ENCODE results near the gene WWOX. TPM values are rescaled to one million over a fixed set of nuclear protein-coding genes. Genes with fewer than 3 reads are reported as not detected.

WWOX gene
- total and polyA plus RNA-seq, 2 donors (not counting 3 experiments of a cell fraction or from before 2014, with no cell fraction given), result 6.2 to 12.5 TPM

GRCh38 chr16:78718141-78718540 is 618.7 kb downstream of the WWOX start:
- no TSS peak for BruUV-seq (replicated peaks)
- Histone ChIP-seq H4K20me1 (replicated peaks; ENCODE audit: control insufficient read depth, extremely low read depth, insufficient read depth, low read length) (no peaks in the 10 kb centered on the region), H3K4me1 (ENCODE audit: control insufficient read depth, extremely low read depth, insufficient read depth, low read length) (no peaks in the 10 kb centered on the region), H3K27ac (ENCODE audit: insufficient read depth, low read depth, low read length) (no peak overlapping the region), H3K27me3 (ENCODE audit: control insufficient read depth in 2 of 2, insufficient read depth in 2 of 2, low read length in 2 of 2) (no peaks in the 10 kb centered on the region), H3K9ac (replicated peaks; ENCODE audit: extremely low read depth, insufficient read depth, low read length) (no peak overlapping the region), H3K9me1 (replicated peaks; ENCODE audit: control insufficient read depth, extremely low read depth, insufficient read depth, low read length) (no peaks in the 10 kb centered on the region), H3K79me2 (ENCODE audit: control insufficient read depth, insufficient read depth, low read length) (no peaks in the 10 kb centered on the region), H3K9me3 (replicated peaks; ENCODE audit: control insufficient read depth, insufficient read depth, low read length) (no peaks in the 10 kb centered on the region), H3K4me2 (ENCODE audit: insufficient read depth, low read length) (no peak overlapping the region), H2AFZ (ENCODE audit: low read depth, low read length) (no peak overlapping the region), H3K36me3 (ENCODE audit: control insufficient read depth in 2 of 2, extremely low read depth in 1 of 2, insufficient read depth in 2 of 2, low read length in 2 of 2) (no peaks in the 10 kb centered on the region), H3K4me3 (replicated peaks in 1 of 3; ENCODE audit: insufficient read depth in 1 of 3, low read depth in 1 of 3, low read length in 3 of 3) (no peak overlapping the region)
- DNase-seq (ENCODE audit: low read depth, low spot score) (no peak), FAIRE-seq (no peak)
- CTCF ChIA-PET, result no interaction called here
- TF ChIP-seq MAX (IDR thresholded peaks at IDR 0.05; ENCODE audit: insufficient read depth, insufficient read length) (no peak), POLR2A (IDR thresholded peaks at IDR 0.05; ENCODE audit: low read depth, low read length) (no peak), POLR2AphosphoS5 (IDR thresholded peaks at IDR 0.05; ENCODE audit: insufficient read depth, low read depth, low read length) (no peak), FOS (IDR thresholded peaks at IDR 0.05; ENCODE audit: borderline replicate concordance, insufficient read depth, low read length) (no peak), MYC (IDR thresholded peaks at IDR 0.05; ENCODE audit: low read depth, low read length) (no peak), EZH2 (IDR thresholded peaks at IDR 0.05; ENCODE audit: borderline replicate concordance, low read depth, low read length, severe bottlenecking) (no peak), GATA2 (IDR thresholded peaks at IDR 0.05; ENCODE audit: insufficient read depth, insufficient read length, low read depth, low read length) (no peak), CTCF (IDR thresholded peaks at IDR 0.05; ENCODE audit: extremely low read depth in 1 of 2, insufficient read depth in 1 of 2, low read depth in 1 of 2, low read length in 2 of 2) (no peak), JUN (IDR thresholded peaks at IDR 0.05; ENCODE audit: borderline replicate concordance, insufficient read depth, insufficient read length, low read depth) (no peak)
- intact Hi-C loops (cut with micrococcal nuclease), result no loop called here
- dilution Hi-C loops (cut with MboI; ENCODE audit: extremely low pct_ligation_motif_present, low sequenced_read_pairs), result no loop called here
- POLR2A ChIA-PET, result no interaction called here
